Ascending aorta (tissue), 2 donors: Measurements from ENCODE around the gene XG. TPM values are rescaled to one million over a fixed set of nuclear protein-coding genes. Genes with fewer than 3 reads are reported as not detected.

ENCODE experiments used
- DNase-seq, 2 donors: peaks; one replicate each; pipeline ENCODE4 v3.0.0-alpha.2; 2019; ENCODE audit warnings: low spot score in 2 of 2
- H3K27ac ChIP-seq, 2 donors: fragments of 200-600 bp; sonication (generic); one replicate each; pipeline ENCODE4 v1.5.1; 2016 to 2017; ENCODE audit warnings: mild to moderate bottlenecking in 1 of 2
- H3K27me3 ChIP-seq: fragments of 200-600 bp; sonication (generic); one replicate; pipeline ENCODE4 v1.5.1; 2017
- H3K36me3 ChIP-seq, 2 donors: fragments of 200-600 bp; sonication (generic); one replicate each; pipeline ENCODE4 v1.5.1; 2016
- H3K4me1 ChIP-seq, 2 donors: fragments of 200-600 bp; sonication (generic); one replicate each; pipeline ENCODE4 v1.5.1; 2016 to 2017; ENCODE audit warnings: mild to moderate bottlenecking in 1 of 2
- H3K4me3 ChIP-seq, 2 donors: fragments of 200-600 bp; sonication (generic); one replicate each; pipeline ENCODE4 v1.5.1; 2016 to 2017; ENCODE audit warnings: mild to moderate bottlenecking in 1 of 2
- H3K9me3 ChIP-seq, 2 donors: fragments of 200-600 bp; sonication (generic); one replicate each; pipeline ENCODE4 v1.5.1; 2016
- CTCF ChIP-seq, 3 experiments: fragments of 200-600 bp in 2 of 3; fragments of 450-650 bp in 1 of 3; sonication (generic) in 2 of 3; IDR thresholded peaks; one replicate each; pipeline ENCODE4 v1.5.1; 2016 to 2019; ENCODE audit warnings: antibody characterized with exemption in 3 of 3, mild to moderate bottlenecking in 1 of 3, moderate library complexity in 1 of 3
- intact Hi-C: fragments of 100-400 bp; cut with DNase I; formaldehyde crosslinking; loops from one replicate; pipeline ENCODE4 v1.15.1; 2023
- total RNA-seq: library from RNA; depleted of rRNA; stranded (reverse); fragments of >200 nt; gene quantifications from one replicate; pipeline ENCODE4 v1.1.0, GENCODE V29; 2016

XG gene
- total RNA-seq, 1 donor from 2014 or later, result 1.3 TPM

GRCh38 chrX:2712890-2713840 lies 38.7 kb upstream of the XG start:
- Histone ChIP-seq H3K36me3 (peaks cover 30 to 59% of the 10 kb centered on the region in 2 donors), H3K9me3 (no peaks in the 10 kb centered on the region), H3K4me1 (no peaks in the 10 kb centered on the region), H3K27ac (no peak overlapping the region), H3K27me3 (no peaks in the 10 kb centered on the region), H3K4me3 (no peak overlapping the region)
- intact Hi-C loops, result no loop called here
- no peak for TF ChIP-seq CTCF (IDR thresholded peaks at IDR 0.05)
- DNase-seq, result no peak

GRCh38 chrX:2714551-2714950 lies 37.3 kb upstream of the XG start:
- Histone ChIP-seq H3K4me3 (no peak overlapping the region), H3K27ac (no peak overlapping the region), H3K9me3 (no peaks in the 10 kb centered on the region), H3K27me3 (no peaks in the 10 kb centered on the region), H3K4me1 (no peaks in the 10 kb centered on the region), H3K36me3 (peaks cover 43 to 72% of the 10 kb centered on the region in 2 donors)
- intact Hi-C loops, result no loop called here
- no peak for TF ChIP-seq CTCF (IDR thresholded peaks at IDR 0.05)
- no peak for DNase-seq

- Histone ChIP-seq H3K4me1 (no peaks in the 10 kb centered on the region), H3K9me3 (no peaks in the 10 kb centered on the region), H3K4me3 (no peak overlapping the region), H3K36me3 (peaks cover 48 to 78% of the 10 kb centered on the region in 2 donors), H3K27me3 (no peaks in the 10 kb centered on the region), H3K27ac (no peak overlapping the region)
- no peak for DNase-seq
- intact Hi-C loops, result no loop called here
- TF ChIP-seq CTCF (IDR thresholded peaks at IDR 0.05), result no peak
These were observed 36.7 kb upstream of the XG start for GRCh38 chrX:2715066-2715600.

- no peak for TF ChIP-seq CTCF (IDR thresholded peaks at IDR 0.05)
- H3K4me3 ChIP-seq, result no peak overlapping the region
- H3K36me3 ChIP-seq, result peaks cover 65 to 89% of the 10 kb centered on the region in 2 donors
- no peaks in the 10 kb centered on the region for H3K9me3 ChIP-seq
- DNase-seq, result no peak
- intact Hi-C loops, result no loop called here
- H3K4me1 ChIP-seq, result no peaks in the 10 kb centered on the region
- H3K27me3 ChIP-seq, result no peaks in the 10 kb centered on the region
- H3K27ac ChIP-seq, result no peak overlapping the region
These were observed 34.5 kb upstream of the XG start for GRCh38 chrX:2717312-2717711.

GRCh38 chrX:2718821-2719220 lies 33.0 kb upstream of the XG start:
- H3K36me3 ChIP-seq, result peaks cover 80 to 90% of the 10 kb centered on the region in 2 donors
- H3K27me3 ChIP-seq, result no peaks in the 10 kb centered on the region
- TF ChIP-seq CTCF (IDR thresholded peaks at IDR 0.05), result no peak
- no peak overlapping the region for H3K27ac ChIP-seq
- no peak for DNase-seq
- H3K4me1 ChIP-seq, result no peaks in the 10 kb centered on the region
- no peak overlapping the region for H3K4me3 ChIP-seq
- intact Hi-C loops, result no loop called here
- no peaks in the 10 kb centered on the region for H3K9me3 ChIP-seq
